WTC11 (cell line): ENCODE data around the gene ZNF225. TPM values are rescaled to one million over a fixed set of nuclear protein-coding genes. Genes with fewer than 3 reads are reported as not detected.

Experiments used
- ATAC-seq: fragments of 200-7000 bp; cut with Tn5 transposase; 2 replicates; pipeline ENCODE4 v1.10.0; 2021; ENCODE audit warnings: mild to moderate bottlenecking, moderate library complexity
- CTCF ChIA-PET: fragments of 300-600 bp; sonication (Branson Sonifier 250); formaldehyde crosslinking; loops from one replicate; lab custom pipeline; 2021; ENCODE audit warnings: antibody characterized with exemption; lab: Charles Lee
- POLR2A ChIA-PET: fragments of 350-600 bp; sonication (Branson Sonifier 250); formaldehyde crosslinking; loops from one replicate; lab custom pipeline; 2021; ENCODE audit warnings: antibody characterized with exemption; lab: Charles Lee
- DNase-seq: peaks from one replicate; pipeline ENCODE4 v3.0.0; 2021; ENCODE audit warnings: low spot score
- H3K27ac Mint-ChIP-seq: 2 replicates; pipeline ENCODE4 v1.8.0; 2021; ENCODE audit warnings: mixed read lengths
- H3K27me3 Mint-ChIP-seq: 2 replicates; pipeline ENCODE4 v1.8.0; 2021; ENCODE audit warnings: low read depth, mild to moderate bottlenecking, moderate library complexity, mixed read lengths
- H3K36me3 Mint-ChIP-seq: 2 replicates; pipeline ENCODE4 v1.8.0; 2021; ENCODE audit warnings: mixed read lengths
- H3K4me1 Mint-ChIP-seq: 2 replicates; pipeline ENCODE4 v1.8.0; 2022; ENCODE audit warnings: mixed read lengths
- H3K4me3 Mint-ChIP-seq: 2 replicates; pipeline ENCODE4 v1.8.0; 2021; ENCODE audit warnings: mild to moderate bottlenecking, moderate library complexity, mixed read lengths
- H3K9me3 Mint-ChIP-seq: 2 replicates; pipeline ENCODE4 v1.8.0; 2021; ENCODE audit warnings: mixed read lengths
- ATF1 ChIP-seq: sonication (generic); formaldehyde crosslinking; IDR thresholded peaks from 2 replicates; pipeline ENCODE4 v1.8.1; 2023; ENCODE audit warnings: mild to moderate bottlenecking, moderate library complexity, missing genetic modification reagents
- CDX4 ChIP-seq: fragments of 250-450 bp; sonication (Bioruptor Pico); IDR thresholded peaks from 2 replicates; pipeline ENCODE4 v1.9.0; 2021; ENCODE audit warnings: moderate library complexity, mild to moderate bottlenecking, inconsistent platforms, borderline replicate concordance
- CREB1 ChIP-seq: sonication (generic); formaldehyde crosslinking; IDR thresholded peaks from 2 replicates; pipeline ENCODE4 v1.8.0; 2023; ENCODE audit warnings: mild to moderate bottlenecking, missing genetic modification reagents
- CREM ChIP-seq: sonication (generic); formaldehyde crosslinking; IDR thresholded peaks from 2 replicates; pipeline ENCODE4 v1.8.1; 2022; ENCODE audit warnings: mild to moderate bottlenecking, missing genetic modification reagents, moderate library complexity
- E2F1 ChIP-seq: sonication (generic); formaldehyde crosslinking; IDR thresholded peaks from 2 replicates; pipeline ENCODE4 v1.8.0; 2022; ENCODE audit warnings: mild to moderate bottlenecking, missing genetic modification reagents
- ETV6 ChIP-seq: sonication (generic); formaldehyde crosslinking; IDR thresholded peaks from 2 replicates; pipeline ENCODE4 v1.8.1; 2022; ENCODE audit warnings: mild to moderate bottlenecking, missing genetic modification reagents
- GTF2I ChIP-seq: fragments of 250-450 bp; sonication (Bioruptor Pico); conservative IDR thresholded peaks from 2 replicates; pipeline ENCODE4 v1.4.0; 2021; ENCODE audit warnings: mild to moderate bottlenecking
- MXD4 ChIP-seq: fragments of 250-450 bp; sonication (Bioruptor Pico); IDR thresholded peaks from 2 replicates; pipeline ENCODE4 v1.8.0; 2021; ENCODE audit warnings: mild to moderate bottlenecking, moderate library complexity, borderline replicate concordance
- SMAD3 ChIP-seq: sonication (generic); formaldehyde crosslinking; IDR thresholded peaks from 2 replicates; pipeline ENCODE4 v1.8.0; 2022; ENCODE audit warnings: missing genetic modification reagents, mild to moderate bottlenecking, borderline replicate concordance
- SMAD4 ChIP-seq: sonication (generic); formaldehyde crosslinking; IDR thresholded peaks from 2 replicates; pipeline ENCODE4 v1.8.0; 2022; ENCODE audit warnings: mild to moderate bottlenecking, missing genetic modification reagents
- TCF7 ChIP-seq: sonication (generic); formaldehyde crosslinking; IDR thresholded peaks from 2 replicates; pipeline ENCODE4 v1.8.0; 2022; ENCODE audit warnings: mild to moderate bottlenecking, low read depth, missing genetic modification reagents, moderate library complexity
- TEAD1 ChIP-seq: sonication (generic); formaldehyde crosslinking; IDR thresholded peaks from 2 replicates; pipeline ENCODE4 v1.8.0; 2022; ENCODE audit warnings: mild to moderate bottlenecking, missing genetic modification reagents
- USF2 ChIP-seq: sonication (generic); formaldehyde crosslinking; IDR thresholded peaks from 2 replicates; pipeline ENCODE4 v1.8.1; 2023; ENCODE audit warnings: mild to moderate bottlenecking, missing genetic modification reagents, moderate library complexity
- ZNF232 ChIP-seq: sonication (generic); formaldehyde crosslinking; IDR thresholded peaks from 2 replicates; pipeline ENCODE4 v1.8.0; 2022; ENCODE audit warnings: mild to moderate bottlenecking, missing genetic modification reagents
- ZNF396 ChIP-seq: fragments of 250-450 bp; sonication (Bioruptor Pico); IDR thresholded peaks from 2 replicates; pipeline ENCODE4 v1.8.0; 2021; ENCODE audit warnings: mild to moderate bottlenecking, moderate library complexity, borderline replicate concordance
- ZNF423 ChIP-seq: fragments of 250-450 bp; sonication (Bioruptor Pico); IDR thresholded peaks from 2 replicates; pipeline ENCODE4 v2.1.2; 2022; ENCODE audit warnings: mild to moderate bottlenecking, moderate library complexity
- ZNF425 ChIP-seq: fragments of 250-450 bp; sonication (Bioruptor Pico); conservative IDR thresholded peaks from 2 replicates; pipeline ENCODE4 v1.9.0; 2021; ENCODE audit warnings: mild to moderate bottlenecking
- total RNA-seq: library from RNA; stranded (reverse); gene quantifications from 3 replicates; pipeline ENCODE4 v1.2.3, GENCODE V29; 2021
- TF ChIP-seq, protein P1 (sequence below): sonication (generic); formaldehyde crosslinking; IDR thresholded peaks from 2 replicates; pipeline ENCODE4 v1.8.1; 2022; ENCODE audit warnings: mild to moderate bottlenecking, moderate library complexity, missing genetic modification reagents
- TF ChIP-seq, protein P2 (sequence below): sonication (generic); formaldehyde crosslinking; IDR thresholded peaks from 2 replicates; pipeline ENCODE4 v1.8.0; 2022; ENCODE audit warnings: mild to moderate bottlenecking, missing genetic modification reagents
- TF ChIP-seq, protein P3 (sequence below): sonication (generic); formaldehyde crosslinking; IDR thresholded peaks from 2 replicates; pipeline ENCODE4 v1.8.0; 2023; ENCODE audit warnings: mild to moderate bottlenecking, missing genetic modification reagents

The ZNF225 gene
- total RNA-seq, 1 experiment from 2014 or later, result 3.9 TPM

DNA sequence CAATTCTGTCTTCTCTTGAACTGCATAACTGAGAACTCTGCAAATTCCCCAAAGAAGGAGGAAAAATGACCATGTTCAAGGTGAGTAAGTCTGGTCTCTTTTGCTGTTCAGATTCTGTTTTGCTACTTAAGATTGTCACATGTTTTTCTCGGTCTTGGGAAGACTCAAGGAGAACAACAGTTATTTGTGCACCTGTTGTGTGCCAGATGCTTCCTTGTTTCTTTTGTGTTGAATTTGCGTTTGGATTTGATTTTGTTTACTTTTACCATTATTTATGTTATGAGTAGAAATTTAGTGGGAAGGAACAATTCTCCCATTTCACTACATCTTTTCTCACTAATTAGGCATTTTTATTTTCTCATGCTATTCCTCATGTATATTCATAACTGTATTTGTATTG is 36.9 kb upstream of the ZNF225 start:
- H3K27me3 Mint-ChIP-seq, result peaks cover 17% of the 10 kb centered on the region
- TF ChIP-seq CREM (CRISPR knock-in tag), result no peak
- no peak for TF ChIP-seq TEAD1 (CRISPR knock-in tag)
- TF ChIP-seq SMAD3 (CRISPR knock-in tag), result no peak
- TF ChIP-seq, protein P1, sequence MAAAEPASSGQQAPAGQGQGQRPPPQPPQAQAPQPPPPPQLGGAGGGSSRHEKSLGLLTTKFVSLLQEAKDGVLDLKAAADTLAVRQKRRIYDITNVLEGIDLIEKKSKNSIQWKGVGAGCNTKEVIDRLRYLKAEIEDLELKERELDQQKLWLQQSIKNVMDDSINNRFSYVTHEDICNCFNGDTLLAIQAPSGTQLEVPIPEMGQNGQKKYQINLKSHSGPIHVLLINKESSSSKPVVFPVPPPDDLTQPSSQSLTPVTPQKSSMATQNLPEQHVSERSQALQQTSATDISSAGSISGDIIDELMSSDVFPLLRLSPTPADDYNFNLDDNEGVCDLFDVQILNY, result no peak
- no peak for TF ChIP-seq CDX4 (CRISPR knock-in tag)
- TF ChIP-seq USF2, result no peak
- DNase-seq (no peak), ATAC-seq (no peak)
- H3K27ac Mint-ChIP-seq, result no peak overlapping the region
- H3K4me1 Mint-ChIP-seq, result peaks cover 12% of the 10 kb centered on the region
- ChIA-PET POLR2A (no interaction called here), CTCF (no interaction called here)
- peaks cover 8% of the 10 kb centered on the region for H3K9me3 Mint-ChIP-seq
- peaks cover 19% of the 10 kb centered on the region for H3K36me3 Mint-ChIP-seq
- no peak overlapping the region for H3K4me3 Mint-ChIP-seq

- H3K27ac Mint-ChIP-seq, result no peak overlapping the region
These were observed 21.1 kb upstream of the ZNF225 start for GRCh38 chr19:44092108-44092507.

More at GRCh38 chr19:44092108-44092507, 21.1 kb upstream of the ZNF225 start:
- no peak for TF ChIP-seq ATF1 (CRISPR knock-in tag)
- TF ChIP-seq ZNF423 (CRISPR knock-in tag), result no peak
- no peak for TF ChIP-seq CREB1 (CRISPR knock-in tag)
- TF ChIP-seq ZNF396 (CRISPR knock-in tag), result no peak
- no peak for TF ChIP-seq E2F1 (CRISPR knock-in tag)
- TF ChIP-seq, protein P2, sequence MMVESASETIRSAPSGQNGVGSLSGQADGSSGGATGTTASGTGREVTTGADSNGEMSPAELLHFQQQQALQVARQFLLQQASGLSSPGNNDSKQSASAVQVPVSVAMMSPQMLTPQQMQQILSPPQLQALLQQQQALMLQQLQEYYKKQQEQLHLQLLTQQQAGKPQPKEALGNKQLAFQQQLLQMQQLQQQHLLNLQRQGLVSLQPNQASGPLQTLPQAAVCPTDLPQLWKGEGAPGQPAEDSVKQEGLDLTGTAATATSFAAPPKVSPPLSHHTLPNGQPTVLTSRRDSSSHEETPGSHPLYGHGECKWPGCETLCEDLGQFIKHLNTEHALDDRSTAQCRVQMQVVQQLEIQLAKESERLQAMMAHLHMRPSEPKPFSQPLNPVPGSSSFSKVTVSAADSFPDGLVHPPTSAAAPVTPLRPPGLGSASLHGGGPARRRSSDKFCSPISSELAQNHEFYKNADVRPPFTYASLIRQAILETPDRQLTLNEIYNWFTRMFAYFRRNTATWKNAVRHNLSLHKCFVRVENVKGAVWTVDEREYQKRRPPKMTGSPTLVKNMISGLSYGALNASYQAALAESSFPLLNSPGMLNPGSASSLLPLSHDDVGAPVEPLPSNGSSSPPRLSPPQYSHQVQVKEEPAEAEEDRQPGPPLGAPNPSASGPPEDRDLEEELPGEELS, result no peak
- no peak for TF ChIP-seq MXD4 (CRISPR knock-in tag)
- TF ChIP-seq ZNF232 (CRISPR knock-in tag), result no peak
- TF ChIP-seq SMAD4 (CRISPR knock-in tag), result no peak
- no peak for TF ChIP-seq TCF7 (CRISPR knock-in tag)
- TF ChIP-seq, protein P3, sequence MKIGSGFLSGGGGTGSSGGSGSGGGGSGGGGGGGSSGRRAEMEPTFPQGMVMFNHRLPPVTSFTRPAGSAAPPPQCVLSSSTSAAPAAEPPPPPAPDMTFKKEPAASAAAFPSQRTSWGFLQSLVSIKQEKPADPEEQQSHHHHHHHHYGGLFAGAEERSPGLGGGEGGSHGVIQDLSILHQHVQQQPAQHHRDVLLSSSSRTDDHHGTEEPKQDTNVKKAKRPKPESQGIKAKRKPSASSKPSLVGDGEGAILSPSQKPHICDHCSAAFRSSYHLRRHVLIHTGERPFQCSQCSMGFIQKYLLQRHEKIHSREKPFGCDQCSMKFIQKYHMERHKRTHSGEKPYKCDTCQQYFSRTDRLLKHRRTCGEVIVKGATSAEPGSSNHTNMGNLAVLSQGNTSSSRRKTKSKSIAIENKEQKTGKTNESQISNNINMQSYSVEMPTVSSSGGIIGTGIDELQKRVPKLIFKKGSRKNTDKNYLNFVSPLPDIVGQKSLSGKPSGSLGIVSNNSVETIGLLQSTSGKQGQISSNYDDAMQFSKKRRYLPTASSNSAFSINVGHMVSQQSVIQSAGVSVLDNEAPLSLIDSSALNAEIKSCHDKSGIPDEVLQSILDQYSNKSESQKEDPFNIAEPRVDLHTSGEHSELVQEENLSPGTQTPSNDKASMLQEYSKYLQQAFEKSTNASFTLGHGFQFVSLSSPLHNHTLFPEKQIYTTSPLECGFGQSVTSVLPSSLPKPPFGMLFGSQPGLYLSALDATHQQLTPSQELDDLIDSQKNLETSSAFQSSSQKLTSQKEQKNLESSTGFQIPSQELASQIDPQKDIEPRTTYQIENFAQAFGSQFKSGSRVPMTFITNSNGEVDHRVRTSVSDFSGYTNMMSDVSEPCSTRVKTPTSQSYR (CRISPR knock-in tag), result no peak
- TF ChIP-seq ZNF425 (CRISPR knock-in tag), result no peak
- no peak for TF ChIP-seq ETV6
- no peak for TF ChIP-seq GTF2I (CRISPR knock-in tag)
- Mint-ChIP-seq H3K36me3 (no peaks in the 10 kb centered on the region), H3K9me3 (no peaks in the 10 kb centered on the region), H3K4me1 (peaks cover 6% of the 10 kb centered on the region), H3K27me3 (no peaks in the 10 kb centered on the region; the same call in 1 of the 2 replicates), H3K4me3 (no peak overlapping the region)
- CTCF ChIA-PET, result no interaction called here
- ATAC-seq, result no peak
- POLR2A ChIA-PET, result no interaction called here
- DNase-seq, result no peak
